GM18508 (cell line): ENCODE results near the gene CNTF.
A peak's percentile ranks its signal among the peaks of the same experiment; 100 is the strongest.

Source experiments
- ATAC-seq: cut with Tn5 transposase; IDR thresholded peaks from one replicate; pipeline ENCODE4 v1.9.1; 2021; ENCODE audit warnings: moderate number of reproducible peaks; ENCODE audit not compliant: insufficient read depth, unreplicated experiment

CNTF gene

GRCh38 chr11:58641341-58641740 is 18.9 kb downstream of the CNTF start:
- ATAC-seq, result no peak

- no peak for ATAC-seq
Observed at GRCh38 chr11:58641803-58642581, 19.5 kb downstream of the CNTF start.

- no peak for ATAC-seq
Observed at GRCh38 chr11:58645854-58646253, 23.4 kb downstream of the CNTF start.

- ATAC-seq, result peak; percentile 58
Observed at GRCh38 chr11:58647141-58647699, 24.8 kb downstream of the CNTF start.

- ATAC-seq, result no peak
Observed at GRCh38 chr11:58647866-58648265, 25.4 kb downstream of the CNTF start.

- no peak for ATAC-seq
Observed at GRCh38 chr11:58649623-58650022, 27.2 kb downstream of the CNTF start.

GRCh38 chr11:58650496-58650895 is 28.0 kb downstream of the CNTF start:
- ATAC-seq, result no peak

GRCh38 chr11:58652726-58653280 is 30.3 kb downstream of the CNTF start:
- ATAC-seq, result no peak

GRCh38 chr11:58654079-58654907 is 31.8 kb downstream of the CNTF start:
- ATAC-seq, result peak; percentile 82

GRCh38 chr11:58654908-58655296 is 32.4 kb downstream of the CNTF start:
- ATAC-seq, result no peak

- no peak for ATAC-seq
Observed at GRCh38 chr11:58656348-58656747, 33.9 kb downstream of the CNTF start.

GRCh38 chr11:58658623-58659022 is 36.2 kb downstream of the CNTF start:
- no peak for ATAC-seq

- ATAC-seq, result no peak
Observed at GRCh38 chr11:58659404-58659803, 36.9 kb downstream of the CNTF start.

GRCh38 chr11:58659910-58660570 is 37.6 kb downstream of the CNTF start:
- ATAC-seq, result no peak

GRCh38 chr11:58671983-58672633 is 49.6 kb downstream of the CNTF start:
- ATAC-seq, result no peak

- ATAC-seq, result no peak
Observed at GRCh38 chr11:58674609-58675008, 52.1 kb downstream of the CNTF start.
